Activated T-cell treated with anti-CD3 and anti-CD28 coated beads, Interleukin-2, amount 50 U/mL, for 48 hours (primary cell): ENCODE measurements around the gene UBC.
"Not testable (repeated sequence)": the region's sequence is repeated elsewhere in the genome, so short reads cannot be mapped to it uniquely, and the experiment has no call there.

Experiments used
- DNase-seq, 2 experiments: peaks; one replicate each; pipeline ENCODE4 v3.0.0-alpha.2; 2020

Gene UBC

GRCh38 chr12:124883263-124884130 is 31.0 kb downstream of the UBC start:
- no peak for DNase-seq

- no peak for DNase-seq
Measured at GRCh38 chr12:124881123-124881522, 33.3 kb downstream of the UBC start.

- DNase-seq: not testable (repeated sequence)
Measured at GRCh38 chr12:124880335-124880734, 34.1 kb downstream of the UBC start.

GRCh38 chr12:124878795-124879516 is 35.5 kb downstream of the UBC start:
- DNase-seq: no peak

GRCh38 chr12:124877423-124877822 is 37.0 kb downstream of the UBC start:
- no peak for DNase-seq

- DNase-seq: no peak
Measured at GRCh38 chr12:124876171-124876570, 38.3 kb downstream of the UBC start.

- no peak for DNase-seq
Measured at GRCh38 chr12:124875803-124876132, 38.7 kb downstream of the UBC start.

- no peak for DNase-seq
Measured at GRCh38 chr12:124874988-124875802, 39.3 kb downstream of the UBC start.

- DNase-seq: no peak
Measured at GRCh38 chr12:124874188-124874587, 40.3 kb downstream of the UBC start.

- no peak for DNase-seq
Measured at GRCh38 chr12:124872068-124872719, 42.3 kb downstream of the UBC start.

GRCh38 chr12:124871297-124871696 is 43.2 kb downstream of the UBC start:
- no peak for DNase-seq

GRCh38 chr12:124870515-124870914 is 43.9 kb downstream of the UBC start:
- no peak for DNase-seq

GRCh38 chr12:124869059-124869665 is 45.3 kb downstream of the UBC start:
- DNase-seq: no peak

GRCh38 chr12:124868252-124869058 is 46.0 kb downstream of the UBC start:
- no peak for DNase-seq

GRCh38 chr12:124867401-124867930 is 47.0 kb downstream of the UBC start:
- DNase-seq: no peak

GRCh38 chr12:124866883-124867400 is 47.5 kb downstream of the UBC start:
- no peak for DNase-seq

GRCh38 chr12:124866195-124866882 is 48.1 kb downstream of the UBC start:
- DNase-seq: no peak

GRCh38 chr12:124865728-124866127 is 48.7 kb downstream of the UBC start:
- DNase-seq: no peak

GRCh38 chr12:124864326-124864752 is 50.1 kb downstream of the UBC start:
- DNase-seq: no peak
